Uterus (tissue), 2 donors: ENCODE data around the gene SMKR1.

Source experiments
- CTCF ChIP-seq, 4 experiments: fragments of 200-600 bp in 2 of 4; fragments of 450-650 bp in 2 of 4; sonication (generic) in 2 of 4; IDR thresholded peaks; one replicate each; pipeline ENCODE4 v1.5.1; 2016 to 2019; ENCODE audit warnings: antibody characterized with exemption in 4 of 4, mild to moderate bottlenecking in 2 of 4, moderate library complexity in 1 of 4
- POLR2A ChIP-seq, 2 donors: fragments of 450-650 bp; IDR thresholded peaks; one replicate each; pipeline ENCODE4 v1.6.1; 2016; ENCODE audit warnings: antibody characterized with exemption in 2 of 2, mild to moderate bottlenecking in 1 of 2, moderate library complexity in 1 of 2

DNA sequence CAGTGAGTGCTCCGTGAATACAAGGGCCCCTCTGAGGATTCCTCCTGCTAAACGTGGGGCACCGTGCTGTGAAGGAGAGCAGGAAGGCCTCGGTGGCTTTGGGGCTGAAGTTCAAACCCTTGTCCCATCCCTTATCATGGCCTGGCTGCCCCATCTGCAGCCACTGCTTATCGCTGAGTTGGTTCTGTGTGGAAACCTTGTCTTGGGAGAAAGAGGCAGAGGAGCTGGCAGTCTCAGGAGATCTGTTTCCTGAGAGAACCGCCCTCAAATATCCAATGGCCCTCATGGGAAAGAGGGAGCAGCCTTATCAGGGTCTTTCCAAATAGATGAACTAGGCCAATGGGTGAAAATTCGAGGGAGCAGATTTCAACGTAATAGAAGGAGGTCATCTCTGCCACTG, 57.2 kb downstream of the SMKR1 start:
- TF ChIP-seq CTCF (IDR thresholded peaks at IDR 0.05) (no peak), POLR2A (IDR thresholded peaks at IDR 0.05) (no peak)
